GM23338 (cell line): ENCODE data around the gene NOP9. TPM values are rescaled to one million over a fixed set of nuclear protein-coding genes. Genes with fewer than 3 reads are reported as not detected.

Source experiments
- ATAC-seq: fragments of 200-7000 bp; cut with Tn5 transposase; 3 replicates; pipeline ENCODE4 v1.9.1; 2020
- DNase-seq: peaks from one replicate; pipeline ENCODE4 v3.0.0-alpha.2; 2015; ENCODE audit warnings: low spot score
- H2AFZ ChIP-seq: fragments of 200-600 bp; sonication (generic); 2 replicates; pipeline ENCODE4 v1.8.0; 2016; ENCODE audit warnings: antibody characterized with exemption, mild to moderate bottlenecking, moderate library complexity
- H3F3A ChIP-seq: fragments of 200-600 bp; sonication (generic); replicated peaks from 2 replicates; pipeline ENCODE4 v1.8.0; 2017; ENCODE audit warnings: antibody characterized with exemption, mixed run types, low read depth
- H3K27ac ChIP-seq: fragments of 200-600 bp; sonication (generic); 2 replicates; pipeline ENCODE4 v1.6.1; 2016; ENCODE audit warnings: low read depth
- H3K27me3 ChIP-seq: fragments of 200-600 bp; sonication (generic); 2 replicates; pipeline ENCODE4 v1.8.0; 2016; ENCODE audit warnings: mild to moderate bottlenecking, mixed run types, moderate library complexity; ENCODE audit not compliant: insufficient read depth
- H3K36me3 ChIP-seq: fragments of 200-600 bp; sonication (generic); 2 replicates; pipeline ENCODE4 v1.8.0; 2016; ENCODE audit warnings: mild to moderate bottlenecking; ENCODE audit not compliant: insufficient read depth
- H3K4me1 ChIP-seq: fragments of 200-600 bp; sonication (generic); 2 replicates; pipeline ENCODE4 v1.8.0; 2016; ENCODE audit warnings: mild to moderate bottlenecking, moderate library complexity; ENCODE audit not compliant: insufficient read depth
- H3K4me2 ChIP-seq: fragments of 200-600 bp; sonication (generic); 2 replicates; pipeline ENCODE4 v1.7.1; 2017; ENCODE audit warnings: mixed run types
- H3K4me3 ChIP-seq: fragments of 200-600 bp; sonication (generic); 2 replicates; pipeline ENCODE4 v1.6.1; 2016; ENCODE audit warnings: mixed run types
- H3K79me2 ChIP-seq: fragments of 200-600 bp; sonication (generic); replicated peaks from 2 replicates; pipeline ENCODE4 v1.8.0; 2017; ENCODE audit warnings: mild to moderate bottlenecking; ENCODE audit not compliant: insufficient read depth
- H3K9me2 ChIP-seq: fragments of 200-600 bp; sonication (generic); 2 replicates; pipeline ENCODE4 v1.8.0; 2017; ENCODE audit not compliant: insufficient read depth
- H4K20me1 ChIP-seq: fragments of 200-600 bp; sonication (generic); replicated peaks from 2 replicates; pipeline ENCODE4 v1.8.0; 2017; ENCODE audit warnings: mild to moderate bottlenecking; ENCODE audit not compliant: insufficient read depth
- H3K27ac Mint-ChIP-seq: 2 replicates; pipeline ENCODE4 v1.8.0; 2020; ENCODE audit warnings: inconsistent platforms, mild to moderate bottlenecking, moderate library complexity, mixed read lengths
- H3K27me3 Mint-ChIP-seq: 3 replicates; pipeline ENCODE4 v1.8.0; 2022; ENCODE audit warnings: low read depth, mild to moderate bottlenecking, moderate library complexity, mixed read lengths, inconsistent platforms; ENCODE audit not compliant: insufficient read depth, poor library complexity
- H3K36me3 Mint-ChIP-seq: 3 replicates; pipeline ENCODE4 v1.8.0; 2021; ENCODE audit warnings: low read depth, mild to moderate bottlenecking, inconsistent platforms, moderate library complexity, mixed read lengths
- H3K4me1 Mint-ChIP-seq: 3 replicates; pipeline ENCODE4 v1.8.0; 2020; ENCODE audit warnings: mild to moderate bottlenecking, inconsistent platforms, mixed read lengths
- H3K4me3 Mint-ChIP-seq: 3 replicates; pipeline ENCODE4 v1.8.0; 2021; ENCODE audit warnings: moderate library complexity, mild to moderate bottlenecking, inconsistent platforms, mixed read lengths
- H3K9me3 Mint-ChIP-seq: 3 replicates; pipeline ENCODE4 v1.8.0; 2020; ENCODE audit warnings: moderate library complexity, mild to moderate bottlenecking, inconsistent platforms, mixed read lengths
- CREB1 ChIP-seq: fragments of 250-450 bp; sonication (Bioruptor Pico); IDR thresholded peaks from 2 replicates; pipeline ENCODE4 v1.5.0; 2020; ENCODE audit warnings: low read depth, mild to moderate bottlenecking, moderate library complexity
- EZH2 ChIP-seq: fragments of 200-600 bp; sonication (generic); IDR thresholded peaks from one replicate; pipeline ENCODE4 v1.8.0; 2017; ENCODE audit warnings: antibody characterized with exemption, mild to moderate bottlenecking, low read depth; ENCODE audit not compliant: unreplicated experiment
- EZH2phosphoT487 ChIP-seq: fragments of 200-600 bp; sonication (generic); IDR thresholded peaks from one replicate; pipeline ENCODE4 v1.8.1; 2018; ENCODE audit warnings: antibody characterized with exemption; ENCODE audit not compliant: unreplicated experiment
- JUNB ChIP-seq: IDR thresholded peaks from one replicate; pipeline ENCODE4 v1.6.1; 2016; ENCODE audit warnings: antibody characterized with exemption; ENCODE audit not compliant: unreplicated experiment
- NANOG ChIP-seq: IDR thresholded peaks from 2 replicates; pipeline ENCODE4 v1.6.1; 2016; ENCODE audit warnings: antibody characterized with exemption, borderline replicate concordance
- POLR2AphosphoS5 ChIP-seq: IDR thresholded peaks from 2 replicates; pipeline ENCODE4 v1.6.1; 2016; ENCODE audit warnings: antibody characterized with exemption, low read depth
- STAT1 ChIP-seq: IDR thresholded peaks from one replicate; pipeline ENCODE4 v1.6.1; 2016; ENCODE audit warnings: antibody characterized with exemption; ENCODE audit not compliant: unreplicated experiment
- ZNF114 ChIP-seq: fragments of 250-450 bp; sonication (Bioruptor Pico); IDR thresholded peaks from 2 replicates; pipeline ENCODE4 v1.5.0; 2020; ENCODE audit warnings: mild to moderate bottlenecking, moderate library complexity
- ZNF331 ChIP-seq: fragments of 250-450 bp; sonication (Bioruptor Pico); IDR thresholded peaks from 2 replicates; pipeline ENCODE4 v1.5.0; 2020; ENCODE audit warnings: low read depth, mild to moderate bottlenecking, moderate library complexity
- polyA plus RNA-seq: library from polyadenylated mRNA; unstranded; fragments of >200 nt; fragmentation: Nextera tagmentation; extraction: Ambion mirVana; gene quantifications from 2 replicates; pipeline ENCODE4 v1.2.1, GENCODE V29; 2016
- total RNA-seq: library from RNA; depleted of rRNA; stranded (reverse); fragments of >200 nt; shearing (Covaris generic); gene quantifications from 2 replicates; pipeline ENCODE4 v1.2.3, GENCODE V29; 2014
- TF ChIP-seq, protein P1 (sequence below), 2 experiments: fragments of 200-600 bp in 1 of 2; sonication (generic) in 1 of 2; conservative IDR thresholded peaks; 2 replicates each; pipeline versions ENCODE4 v1.5.1 to v1.6.1; 2016 to 2017; ENCODE audit warnings: antibody characterized with exemption in 2 of 2, low read depth in 2 of 2, mild to moderate bottlenecking in 2 of 2, moderate library complexity in 1 of 2
- TF ChIP-seq, protein P2 (sequence below): fragments of 250-450 bp; sonication (Bioruptor Pico); IDR thresholded peaks from 2 replicates; pipeline ENCODE4 v1.5.0; 2020; ENCODE audit warnings: mild to moderate bottlenecking, moderate library complexity
- TF ChIP-seq, protein P3 (sequence below): IDR thresholded peaks from 2 replicates; pipeline ENCODE4 v1.6.1; 2016; ENCODE audit warnings: antibody characterized with exemption
- TF ChIP-seq, protein P4 (sequence below): IDR thresholded peaks from one replicate; pipeline ENCODE4 v1.6.1; 2018; ENCODE audit warnings: antibody characterized with exemption; ENCODE audit not compliant: unreplicated experiment

The NOP9 gene
- total and polyA plus RNA-seq, 2 experiments from 2014 or later, result 7.9 to 32.8 TPM

DNA sequence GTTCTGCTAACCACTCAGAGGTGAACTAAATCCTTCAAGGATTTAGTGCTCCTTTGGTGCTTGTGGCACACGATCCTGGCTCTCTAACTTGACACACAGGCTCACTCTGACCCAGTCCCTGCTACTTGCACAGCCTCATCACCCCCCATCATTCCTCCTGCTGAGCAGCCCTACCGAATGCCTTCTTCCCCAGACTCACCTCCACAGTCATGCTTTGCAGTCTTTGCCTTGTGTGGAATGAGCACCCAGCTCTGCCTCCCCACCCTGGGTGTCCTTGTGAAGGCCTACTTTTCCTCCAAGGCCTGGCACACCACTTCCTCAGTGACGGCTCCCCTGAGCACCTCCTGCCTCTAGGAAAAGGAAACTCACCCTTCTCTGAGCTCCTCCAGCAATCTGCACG lies 49.3 kb upstream of the NOP9 start:
- no peak overlapping the region for H3K4me2 ChIP-seq
- peaks cover 8% of the 10 kb centered on the region for H3K27me3 Mint-ChIP-seq
- H3K4me1 ChIP-seq, result no peaks in the 10 kb centered on the region
- H3K27ac ChIP-seq, result no peak overlapping the region
- ATAC-seq (no peak), DNase-seq (no peak)
- H3K4me3 ChIP-seq, result no peak overlapping the region
- H3K36me3 Mint-ChIP-seq, result no peaks in the 10 kb centered on the region
- H2AFZ ChIP-seq, result no peak overlapping the region
- H3K36me3 ChIP-seq, result no peaks in the 10 kb centered on the region
- H3K4me1 Mint-ChIP-seq, result no peaks in the 10 kb centered on the region
- no peaks in the 10 kb centered on the region for H3K79me2 ChIP-seq
- H4K20me1 ChIP-seq, result no peaks in the 10 kb centered on the region
- no peak overlapping the region for H3K4me3 Mint-ChIP-seq
- H3K27me3 ChIP-seq, result no peaks in the 10 kb centered on the region
- H3K27ac Mint-ChIP-seq, result no peak overlapping the region
- no peaks in the 10 kb centered on the region for H3F3A ChIP-seq
- H3K9me2 ChIP-seq, result no peaks in the 10 kb centered on the region
- TF ChIP-seq EZH2 (no peak), EZH2phosphoT487 (no peak), CREB1 (CRISPR knock-in tag) (no peak), JUNB (no peak), STAT1 (no peak), ZNF114 (CRISPR knock-in tag) (no peak), POLR2AphosphoS5 (no peak), NANOG (no peak), ZNF331 (CRISPR knock-in tag) (no peak)
- TF ChIP-seq, protein P1, sequence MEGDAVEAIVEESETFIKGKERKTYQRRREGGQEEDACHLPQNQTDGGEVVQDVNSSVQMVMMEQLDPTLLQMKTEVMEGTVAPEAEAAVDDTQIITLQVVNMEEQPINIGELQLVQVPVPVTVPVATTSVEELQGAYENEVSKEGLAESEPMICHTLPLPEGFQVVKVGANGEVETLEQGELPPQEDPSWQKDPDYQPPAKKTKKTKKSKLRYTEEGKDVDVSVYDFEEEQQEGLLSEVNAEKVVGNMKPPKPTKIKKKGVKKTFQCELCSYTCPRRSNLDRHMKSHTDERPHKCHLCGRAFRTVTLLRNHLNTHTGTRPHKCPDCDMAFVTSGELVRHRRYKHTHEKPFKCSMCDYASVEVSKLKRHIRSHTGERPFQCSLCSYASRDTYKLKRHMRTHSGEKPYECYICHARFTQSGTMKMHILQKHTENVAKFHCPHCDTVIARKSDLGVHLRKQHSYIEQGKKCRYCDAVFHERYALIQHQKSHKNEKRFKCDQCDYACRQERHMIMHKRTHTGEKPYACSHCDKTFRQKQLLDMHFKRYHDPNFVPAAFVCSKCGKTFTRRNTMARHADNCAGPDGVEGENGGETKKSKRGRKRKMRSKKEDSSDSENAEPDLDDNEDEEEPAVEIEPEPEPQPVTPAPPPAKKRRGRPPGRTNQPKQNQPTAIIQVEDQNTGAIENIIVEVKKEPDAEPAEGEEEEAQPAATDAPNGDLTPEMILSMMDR (conservative IDR thresholded peaks at IDR 0.05; ENCODE audit: low read depth in 2 of 2), result no peak
- TF ChIP-seq, protein P2, sequence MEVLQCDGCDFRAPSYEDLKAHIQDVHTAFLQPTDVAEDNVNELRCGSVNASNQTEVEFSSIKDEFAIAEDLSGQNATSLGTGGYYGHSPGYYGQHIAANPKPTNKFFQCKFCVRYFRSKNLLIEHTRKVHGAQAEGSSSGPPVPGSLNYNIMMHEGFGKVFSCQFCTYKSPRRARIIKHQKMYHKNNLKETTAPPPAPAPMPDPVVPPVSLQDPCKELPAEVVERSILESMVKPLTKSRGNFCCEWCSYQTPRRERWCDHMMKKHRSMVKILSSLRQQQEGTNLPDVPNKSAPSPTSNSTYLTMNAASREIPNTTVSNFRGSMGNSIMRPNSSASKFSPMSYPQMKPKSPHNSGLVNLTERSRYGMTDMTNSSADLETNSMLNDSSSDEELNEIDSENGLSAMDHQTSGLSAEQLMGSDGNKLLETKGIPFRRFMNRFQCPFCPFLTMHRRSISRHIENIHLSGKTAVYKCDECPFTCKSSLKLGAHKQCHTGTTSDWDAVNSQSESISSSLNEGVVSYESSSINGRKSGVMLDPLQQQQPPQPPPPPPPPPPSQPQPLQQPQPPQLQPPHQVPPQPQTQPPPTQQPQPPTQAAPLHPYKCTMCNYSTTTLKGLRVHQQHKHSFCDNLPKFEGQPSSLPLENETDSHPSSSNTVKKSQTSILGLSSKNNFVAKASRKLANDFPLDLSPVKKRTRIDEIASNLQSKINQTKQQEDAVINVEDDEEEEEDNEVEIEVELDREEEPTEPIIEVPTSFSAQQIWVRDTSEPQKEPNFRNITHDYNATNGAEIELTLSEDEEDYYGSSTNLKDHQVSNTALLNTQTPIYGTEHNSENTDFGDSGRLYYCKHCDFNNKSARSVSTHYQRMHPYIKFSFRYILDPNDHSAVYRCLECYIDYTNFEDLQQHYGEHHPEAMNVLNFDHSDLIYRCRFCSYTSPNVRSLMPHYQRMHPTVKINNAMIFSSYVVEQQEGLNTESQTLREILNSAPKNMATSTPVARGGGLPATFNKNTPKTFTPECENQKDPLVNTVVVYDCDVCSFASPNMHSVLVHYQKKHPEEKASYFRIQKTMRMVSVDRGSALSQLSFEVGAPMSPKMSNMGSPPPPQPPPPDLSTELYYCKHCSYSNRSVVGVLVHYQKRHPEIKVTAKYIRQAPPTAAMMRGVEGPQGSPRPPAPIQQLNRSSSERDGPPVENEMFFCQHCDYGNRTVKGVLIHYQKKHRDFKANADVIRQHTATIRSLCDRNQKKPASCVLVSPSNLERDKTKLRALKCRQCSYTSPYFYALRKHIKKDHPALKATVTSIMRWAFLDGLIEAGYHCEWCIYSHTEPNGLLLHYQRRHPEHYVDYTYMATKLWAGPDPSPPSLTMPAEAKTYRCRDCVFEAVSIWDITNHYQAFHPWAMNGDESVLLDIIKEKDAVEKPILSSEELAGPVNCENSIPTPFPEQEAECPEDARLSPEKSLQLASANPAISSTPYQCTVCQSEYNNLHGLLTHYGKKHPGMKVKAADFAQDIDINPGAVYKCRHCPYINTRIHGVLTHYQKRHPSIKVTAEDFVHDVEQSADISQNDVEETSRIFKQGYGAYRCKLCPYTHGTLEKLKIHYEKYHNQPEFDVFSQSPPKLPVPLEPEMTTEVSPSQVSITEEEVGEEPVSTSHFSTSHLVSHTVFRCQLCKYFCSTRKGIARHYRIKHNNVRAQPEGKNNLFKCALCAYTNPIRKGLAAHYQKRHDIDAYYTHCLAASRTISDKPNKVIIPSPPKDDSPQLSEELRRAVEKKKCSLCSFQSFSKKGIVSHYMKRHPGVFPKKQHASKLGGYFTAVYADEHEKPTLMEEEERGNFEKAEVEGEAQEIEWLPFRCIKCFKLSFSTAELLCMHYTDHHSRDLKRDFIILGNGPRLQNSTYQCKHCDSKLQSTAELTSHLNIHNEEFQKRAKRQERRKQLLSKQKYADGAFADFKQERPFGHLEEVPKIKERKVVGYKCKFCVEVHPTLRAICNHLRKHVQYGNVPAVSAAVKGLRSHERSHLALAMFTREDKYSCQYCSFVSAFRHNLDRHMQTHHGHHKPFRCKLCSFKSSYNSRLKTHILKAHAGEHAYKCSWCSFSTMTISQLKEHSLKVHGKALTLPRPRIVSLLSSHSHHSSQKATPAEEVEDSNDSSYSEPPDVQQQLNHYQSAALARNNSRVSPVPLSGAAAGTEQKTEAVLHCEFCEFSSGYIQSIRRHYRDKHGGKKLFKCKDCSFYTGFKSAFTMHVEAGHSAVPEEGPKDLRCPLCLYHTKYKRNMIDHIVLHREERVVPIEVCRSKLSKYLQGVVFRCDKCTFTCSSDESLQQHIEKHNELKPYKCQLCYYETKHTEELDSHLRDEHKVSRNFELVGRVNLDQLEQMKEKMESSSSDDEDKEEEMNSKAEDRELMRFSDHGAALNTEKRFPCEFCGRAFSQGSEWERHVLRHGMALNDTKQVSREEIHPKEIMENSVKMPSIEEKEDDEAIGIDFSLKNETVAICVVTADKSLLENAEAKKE (CRISPR knock-in tag), result no peak
- TF ChIP-seq, protein P3, sequence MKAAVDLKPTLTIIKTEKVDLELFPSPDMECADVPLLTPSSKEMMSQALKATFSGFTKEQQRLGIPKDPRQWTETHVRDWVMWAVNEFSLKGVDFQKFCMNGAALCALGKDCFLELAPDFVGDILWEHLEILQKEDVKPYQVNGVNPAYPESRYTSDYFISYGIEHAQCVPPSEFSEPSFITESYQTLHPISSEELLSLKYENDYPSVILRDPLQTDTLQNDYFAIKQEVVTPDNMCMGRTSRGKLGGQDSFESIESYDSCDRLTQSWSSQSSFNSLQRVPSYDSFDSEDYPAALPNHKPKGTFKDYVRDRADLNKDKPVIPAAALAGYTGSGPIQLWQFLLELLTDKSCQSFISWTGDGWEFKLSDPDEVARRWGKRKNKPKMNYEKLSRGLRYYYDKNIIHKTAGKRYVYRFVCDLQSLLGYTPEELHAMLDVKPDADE, result no peak
- TF ChIP-seq, protein P4, sequence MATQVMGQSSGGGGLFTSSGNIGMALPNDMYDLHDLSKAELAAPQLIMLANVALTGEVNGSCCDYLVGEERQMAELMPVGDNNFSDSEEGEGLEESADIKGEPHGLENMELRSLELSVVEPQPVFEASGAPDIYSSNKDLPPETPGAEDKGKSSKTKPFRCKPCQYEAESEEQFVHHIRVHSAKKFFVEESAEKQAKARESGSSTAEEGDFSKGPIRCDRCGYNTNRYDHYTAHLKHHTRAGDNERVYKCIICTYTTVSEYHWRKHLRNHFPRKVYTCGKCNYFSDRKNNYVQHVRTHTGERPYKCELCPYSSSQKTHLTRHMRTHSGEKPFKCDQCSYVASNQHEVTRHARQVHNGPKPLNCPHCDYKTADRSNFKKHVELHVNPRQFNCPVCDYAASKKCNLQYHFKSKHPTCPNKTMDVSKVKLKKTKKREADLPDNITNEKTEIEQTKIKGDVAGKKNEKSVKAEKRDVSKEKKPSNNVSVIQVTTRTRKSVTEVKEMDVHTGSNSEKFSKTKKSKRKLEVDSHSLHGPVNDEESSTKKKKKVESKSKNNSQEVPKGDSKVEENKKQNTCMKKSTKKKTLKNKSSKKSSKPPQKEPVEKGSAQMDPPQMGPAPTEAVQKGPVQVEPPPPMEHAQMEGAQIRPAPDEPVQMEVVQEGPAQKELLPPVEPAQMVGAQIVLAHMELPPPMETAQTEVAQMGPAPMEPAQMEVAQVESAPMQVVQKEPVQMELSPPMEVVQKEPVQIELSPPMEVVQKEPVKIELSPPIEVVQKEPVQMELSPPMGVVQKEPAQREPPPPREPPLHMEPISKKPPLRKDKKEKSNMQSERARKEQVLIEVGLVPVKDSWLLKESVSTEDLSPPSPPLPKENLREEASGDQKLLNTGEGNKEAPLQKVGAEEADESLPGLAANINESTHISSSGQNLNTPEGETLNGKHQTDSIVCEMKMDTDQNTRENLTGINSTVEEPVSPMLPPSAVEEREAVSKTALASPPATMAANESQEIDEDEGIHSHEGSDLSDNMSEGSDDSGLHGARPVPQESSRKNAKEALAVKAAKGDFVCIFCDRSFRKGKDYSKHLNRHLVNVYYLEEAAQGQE, result no peak
- H3K9me3 Mint-ChIP-seq, result no peaks in the 10 kb centered on the region
